ENCODE measurements around the gene NDUFAF3.

Gene NDUFAF3

GRCh38 chr3:48999085-48999858, 22.6 kb upstream of the NDUFAF3 start:
- ATAC-seq, result no peak
- TF ChIP-seq RARB (CRISPR knock-in tag; IDR thresholded peaks at IDR 0.05) (no peak), TCF4 (CRISPR knock-in tag; IDR thresholded peaks at IDR 0.05; ENCODE audit: borderline replicate concordance) (no peak), ESRRG (CRISPR knock-in tag; IDR thresholded peaks at IDR 0.05) (no peak), ZNF565 (CRISPR knock-in tag; conservative IDR thresholded peaks at IDR 0.05; ENCODE audit: low read depth) (no peak)

- ATAC-seq, result no peak
- TF ChIP-seq TCF4 (CRISPR knock-in tag; IDR thresholded peaks at IDR 0.05; ENCODE audit: borderline replicate concordance) (no peak), ARNTL (CRISPR knock-in tag; IDR thresholded peaks at IDR 0.05; ENCODE audit: borderline replicate concordance, low read depth) (no peak), CREB5 (CRISPR knock-in tag; IDR thresholded peaks at IDR 0.05; ENCODE audit: low read depth) (no peak), ZNF8 (CRISPR knock-in tag; IDR thresholded peaks at IDR 0.05) (no peak), ZFP3 (CRISPR knock-in tag; IDR thresholded peaks at IDR 0.05) (no peak), CSRNP3 (CRISPR knock-in tag; IDR thresholded peaks at IDR 0.05) (no peak), SNAI2 (CRISPR knock-in tag; IDR thresholded peaks at IDR 0.05) (no peak), RARB (CRISPR knock-in tag; IDR thresholded peaks at IDR 0.05) (no peak), OSR1 (CRISPR knock-in tag; IDR thresholded peaks at IDR 0.05) (no peak), ZFP30 (CRISPR knock-in tag; IDR thresholded peaks at IDR 0.05) (no peak), GLIS3 (CRISPR knock-in tag; IDR thresholded peaks at IDR 0.05) (no peak), PPARA (CRISPR knock-in tag; IDR thresholded peaks at IDR 0.05; ENCODE audit: borderline replicate concordance) (no peak), ISL1 (CRISPR knock-in tag; IDR thresholded peaks at IDR 0.05) (no peak), CSDC2 (CRISPR knock-in tag; IDR thresholded peaks at IDR 0.05) (no peak)
Measured at GRCh38 chr3:49001155-49001554, 20.8 kb upstream of the NDUFAF3 start.

- no peak for TF ChIP-seq CSDC2 (CRISPR knock-in tag; IDR thresholded peaks at IDR 0.05)
- TF ChIP-seq ESRRG (CRISPR knock-in tag; IDR thresholded peaks at IDR 0.05), result no peak
- TF ChIP-seq ZFP30 (CRISPR knock-in tag; IDR thresholded peaks at IDR 0.05), result no peak
- no peak for TF ChIP-seq TCF4 (CRISPR knock-in tag; IDR thresholded peaks at IDR 0.05; ENCODE audit: borderline replicate concordance)
- TF ChIP-seq BACH2 (CRISPR knock-in tag; IDR thresholded peaks at IDR 0.05; ENCODE audit: borderline replicate concordance), result no peak
- no peak for TF ChIP-seq ZFP3 (CRISPR knock-in tag; IDR thresholded peaks at IDR 0.05)
- TF ChIP-seq SNAI2 (CRISPR knock-in tag; IDR thresholded peaks at IDR 0.05), result no peak
- TF ChIP-seq OSR1 (CRISPR knock-in tag; IDR thresholded peaks at IDR 0.05), result no peak
- no peak for TF ChIP-seq CSRNP3 (CRISPR knock-in tag; IDR thresholded peaks at IDR 0.05)
- TF ChIP-seq ZNF70 (CRISPR knock-in tag; IDR thresholded peaks at IDR 0.05), result no peak
- no peak for TF ChIP-seq TSHZ2 (CRISPR knock-in tag; IDR thresholded peaks at IDR 0.05)
- TF ChIP-seq ARNTL (CRISPR knock-in tag; IDR thresholded peaks at IDR 0.05; ENCODE audit: borderline replicate concordance, low read depth), result no peak
- no peak for TF ChIP-seq TOX (CRISPR knock-in tag; IDR thresholded peaks at IDR 0.05; ENCODE audit: borderline replicate concordance)
- no peak for TF ChIP-seq ISL1 (CRISPR knock-in tag; IDR thresholded peaks at IDR 0.05)
- TF ChIP-seq ZNF565 (CRISPR knock-in tag; conservative IDR thresholded peaks at IDR 0.05; ENCODE audit: low read depth), result no peak
- no peak for ATAC-seq
Measured at GRCh38 chr3:49004352-49005302, 17.3 kb upstream of the NDUFAF3 start.
